Adrenal gland (tissue), 12 donors: ENCODE results near the gene HDLBP. TPM values are rescaled to one million over a fixed set of nuclear protein-coding genes. Genes with fewer than 3 reads are reported as not detected.
A peak's percentile ranks its signal among the peaks of the same experiment; 100 is the strongest.

Source experiments
- DNase-seq, 7 donors: peaks; one replicate each; pipeline ENCODE4 v3.0.0-alpha.2; 2019 to 2020
- H3K27ac ChIP-seq, 5 donors: fragments of 200-600 bp; sonication (generic) in 4 of 5; 1 replicate in 3 of 5; 2 replicates in 2 of 5; pipeline versions ENCODE4 v1.5.1 to v1.8.0; 2016 to 2020; ENCODE audit warnings: mild to moderate bottlenecking in 1 of 5
- H3K27me3 ChIP-seq: fragments of 200-600 bp; 2 replicates; pipeline ENCODE4 v1.8.0; 2021
- H3K36me3 ChIP-seq, 2 donors: fragments of 200-600 bp; replicated peaks in 1 of 2; 1 replicate in 1 of 2; 2 replicates in 1 of 2; pipeline versions ENCODE4 v1.5.1 to v1.8.0; 2018 to 2022
- H3K4me1 ChIP-seq, 2 donors: fragments of 200-600 bp; replicated peaks in 1 of 2; 1 replicate in 1 of 2; 2 replicates in 1 of 2; pipeline versions ENCODE4 v1.5.1 to v1.8.0; 2018 to 2021
- H3K4me3 ChIP-seq, 4 donors: fragments of 200-600 bp; sonication (generic) in 3 of 4; one replicate each; pipeline ENCODE4 v1.5.1; 2016 to 2018
- H3K9me3 ChIP-seq, 3 donors: fragments of 200-600 bp; sonication (generic) in 1 of 3; replicated peaks in 1 of 3; 1 replicate in 2 of 3; 2 replicates in 1 of 3; pipeline versions ENCODE4 v1.5.1 to v1.8.0; 2016 to 2021
- POLR2A ChIP-seq, 2 donors: fragments of 450-650 bp; IDR thresholded peaks; one replicate each; pipeline ENCODE4 v1.6.1; 2017; ENCODE audit warnings: antibody characterized with exemption in 2 of 2, mild to moderate bottlenecking in 2 of 2, moderate library complexity in 1 of 2
- WGBS, 4 donors: extraction: QIAGEN DNeasy Blood & Tissue Kit in 2 of 4; methylation state at CpG; one replicate each; pipeline versions ENCODE4 v1.1.5 to v1.1.7; 2013 to 2017; 5-methylcytosine and 5-hydroxymethylcytosine counted together
- intact Hi-C, 2 donors: fragments of 100-400 bp; cut with DNase I; formaldehyde crosslinking; loops; one replicate each; pipeline versions ENCODE4 v1.14.1 to v1.15.0; 2022 to 2023
- polyA plus RNA-seq, 3 donors: library from polyadenylated mRNA; stranded (reverse); fragments of 200-250 nt in 2 of 3; fragments of 350-450 nt in 1 of 3; fragmentation: Illumina TruSeq in 1 of 3; extraction: RNeasy Lipid Tissue Mini Kit (QIAGEN cat#74804) in 1 of 3; gene quantifications; one replicate each; pipeline ENCODE4 v1.2.3, GENCODE V29; 2013 to 2014
- total RNA-seq, 9 donors: library from RNA; depleted of rRNA in 4 of 9; stranded (reverse); fragments of >200 nt in 4 of 9; fragments of 120-200 nt in 1 of 9; fragmentation: NEBNext Ultra II Directional in 1 of 9; extraction: Animal tissue kit (Norgen Biotek cat#: 25700) in 1 of 9; gene quantifications; one replicate each; pipeline versions ENCODE4 v1.1.0 to v1.2.4, GENCODE V29; 2013 to 2023
- TF ChIP-seq, protein P1 (sequence below), 6 experiments: fragments of 450-650 bp in 4 of 6; fragments of 200-600 bp in 2 of 6; sonication (generic) in 1 of 6; IDR thresholded peaks; 1 replicate in 5 of 6; 2 replicates in 1 of 6; pipeline versions ENCODE4 v1.5.1 to v1.8.0; 2016 to 2021; ENCODE audit warnings: antibody characterized with exemption in 6 of 6, mild to moderate bottlenecking in 2 of 6, moderate library complexity in 1 of 6
- donor health status: healthy with polysubstance abuse.
- donor health status: Bipolar disorder and iron deficiency.
- donor health status: DM: yes; HTN: yes; CAD: no.
- donor health status: DM: no; HTN: no; CAD: no.
- donor health status: DM: no; HTN: no; CAD: no.
- donor health status: DM: yes; HTN: yes; CAD: no.

HDLBP gene
- total and polyA plus RNA-seq, 12 donors = 295 to 880 (median 454) TPM

DNA sequence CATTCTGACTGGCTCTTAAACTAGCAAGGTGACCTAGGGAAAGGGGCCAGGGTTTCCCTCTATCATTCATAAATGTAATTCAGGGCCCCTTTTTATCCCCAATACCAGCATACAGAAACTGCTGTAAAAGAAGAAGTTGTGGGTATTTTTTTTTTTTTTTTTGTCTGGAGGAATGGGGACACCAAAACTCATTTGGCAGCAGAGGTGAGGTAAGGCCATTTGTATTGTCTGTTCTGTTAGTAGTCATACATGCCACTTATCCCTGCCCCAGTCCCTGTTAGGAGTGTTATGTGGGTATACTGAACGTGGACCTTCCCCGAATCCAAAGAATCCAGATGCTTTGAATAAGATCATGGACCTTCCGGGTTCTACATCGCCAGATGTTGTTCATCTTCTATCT lies 1.9 kb upstream of the HDLBP start:
- WGBS, 4 donors = 66 to 76% (median 70%) methylated on average over 4 of the region's 4 CpGs
- DNase-seq = no peak

DNA sequence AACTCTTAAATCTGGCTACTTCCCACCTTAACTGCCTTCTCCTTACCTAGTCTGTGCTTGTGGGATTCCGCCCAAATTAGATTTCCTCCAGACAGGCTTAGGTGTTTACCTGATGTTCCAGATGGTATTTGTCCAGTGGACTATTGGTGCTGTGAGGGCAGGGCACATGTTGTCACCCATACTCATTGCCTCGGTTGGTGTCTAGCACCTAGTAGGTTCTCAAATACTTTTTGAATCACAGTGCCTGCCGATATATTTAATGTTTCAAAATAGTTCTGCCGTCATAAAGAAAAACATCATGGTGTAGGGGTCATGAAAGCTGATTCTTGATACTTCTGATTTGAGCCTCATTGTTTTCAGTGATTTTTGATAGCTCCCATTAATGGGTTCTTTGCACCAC lies 1.4 kb upstream of the HDLBP start:
- Histone ChIP-seq H3K27ac (peak overlapping the region in 4 of 5 donors; percentile 90 to 100 (median 99)), H3K36me3 (no peaks in the 10 kb centered on the region), H3K4me3 (peak overlapping the region in 3 of 4 donors; percentile 55 to 81 (median 71)), H3K9me3 (no peaks in the 10 kb centered on the region), H3K4me1 (peaks cover 42 to 62% of the 10 kb centered on the region in 2 donors), H3K27me3 (no peaks in the 10 kb centered on the region)
- WGBS, 4 donors = 16 to 21% (median 16%) methylated on average over 4 of the region's 4 CpGs
- TF ChIP-seq, protein P1, sequence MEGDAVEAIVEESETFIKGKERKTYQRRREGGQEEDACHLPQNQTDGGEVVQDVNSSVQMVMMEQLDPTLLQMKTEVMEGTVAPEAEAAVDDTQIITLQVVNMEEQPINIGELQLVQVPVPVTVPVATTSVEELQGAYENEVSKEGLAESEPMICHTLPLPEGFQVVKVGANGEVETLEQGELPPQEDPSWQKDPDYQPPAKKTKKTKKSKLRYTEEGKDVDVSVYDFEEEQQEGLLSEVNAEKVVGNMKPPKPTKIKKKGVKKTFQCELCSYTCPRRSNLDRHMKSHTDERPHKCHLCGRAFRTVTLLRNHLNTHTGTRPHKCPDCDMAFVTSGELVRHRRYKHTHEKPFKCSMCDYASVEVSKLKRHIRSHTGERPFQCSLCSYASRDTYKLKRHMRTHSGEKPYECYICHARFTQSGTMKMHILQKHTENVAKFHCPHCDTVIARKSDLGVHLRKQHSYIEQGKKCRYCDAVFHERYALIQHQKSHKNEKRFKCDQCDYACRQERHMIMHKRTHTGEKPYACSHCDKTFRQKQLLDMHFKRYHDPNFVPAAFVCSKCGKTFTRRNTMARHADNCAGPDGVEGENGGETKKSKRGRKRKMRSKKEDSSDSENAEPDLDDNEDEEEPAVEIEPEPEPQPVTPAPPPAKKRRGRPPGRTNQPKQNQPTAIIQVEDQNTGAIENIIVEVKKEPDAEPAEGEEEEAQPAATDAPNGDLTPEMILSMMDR (IDR thresholded peaks at IDR 0.05) = no peak
- TF ChIP-seq POLR2A (IDR thresholded peaks at IDR 0.05) = no peak
- intact Hi-C loops = no loop called here
- no peak for DNase-seq

More for the DNA sequence above, 1.9 kb upstream of the HDLBP start:
- Histone ChIP-seq H3K36me3 (no peaks in the 10 kb centered on the region), H3K4me3 (peak overlapping the region in 1 of 4 donors; percentile 81), H3K27me3 (no peaks in the 10 kb centered on the region), H3K9me3 (no peaks in the 10 kb centered on the region), H3K27ac (no peak overlapping the region), H3K4me1 (peaks cover 47 to 67% of the 10 kb centered on the region in 2 donors)
- TF ChIP-seq, protein P1 (IDR thresholded peaks at IDR 0.05) = no peak
- no peak for TF ChIP-seq POLR2A (IDR thresholded peaks at IDR 0.05)
- intact Hi-C loops = no loop called here

DNA sequence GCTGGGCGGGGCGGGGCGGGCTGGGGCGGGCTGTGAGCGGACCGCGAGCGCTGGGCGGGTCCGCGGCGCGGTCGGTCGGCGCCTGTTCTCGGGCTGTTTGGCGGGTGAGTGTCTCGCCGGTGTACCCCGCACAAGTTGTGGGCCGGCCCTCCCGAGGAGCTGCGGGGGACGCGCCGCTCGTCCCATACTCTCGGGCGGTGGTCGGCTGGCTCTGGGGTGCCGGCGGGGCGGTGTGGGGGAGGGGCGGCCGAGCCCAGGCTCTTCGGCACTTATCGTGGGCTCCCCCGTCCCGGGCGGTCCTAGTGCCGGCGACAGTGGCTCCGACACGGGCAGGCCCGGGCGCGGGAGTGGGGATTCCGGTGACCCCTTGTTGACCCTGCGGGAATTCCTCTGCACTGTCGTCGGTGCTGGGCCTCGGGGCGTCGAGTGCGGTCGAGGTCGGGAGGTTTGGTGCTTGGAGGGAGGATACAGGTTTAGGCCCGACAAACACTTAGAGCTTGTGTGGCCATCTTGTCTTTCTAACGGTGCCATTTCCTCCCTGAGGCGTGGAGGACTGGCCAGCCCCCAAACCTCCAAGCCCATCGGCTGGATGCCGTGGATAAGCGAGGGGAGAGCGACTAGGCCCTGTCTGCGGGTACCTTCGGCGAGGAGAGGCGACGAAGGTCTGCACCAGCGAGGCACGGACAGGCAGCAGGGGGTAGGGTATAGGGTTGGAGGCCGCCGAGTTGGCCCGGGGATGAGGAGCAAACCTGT lies 583 bp upstream of the HDLBP start, which contains the start of gene SEPTIN2:
SEPTIN2 (plus strand) TSS at position 47 of the 753 bp plus-strand sequence. CDS start 8,308 bp downstream, outside the sequence.
- 0 to 1% (median 0%) methylated on average over 16 to 75 of the region's 75 CpGs for WGBS, 4 donors

More for the DNA sequence above, 583 bp upstream of the HDLBP start, which contains the start of gene SEPTIN2:
- H3K27ac ChIP-seq = peak within 1 kb of the TSS; percentile 94 to 100 (median 99)
- H3K9me3 ChIP-seq = no peaks in the 10 kb centered on the region
- peak; percentile 74 to 85 (median 77) for DNase-seq
- intact Hi-C loops = no loop called here
- peaks cover 34 to 54% of the 10 kb centered on the region in 2 donors for H3K4me1 ChIP-seq
- H3K36me3 ChIP-seq = no peaks in the 10 kb centered on the region
- TF ChIP-seq, protein P1 (IDR thresholded peaks at IDR 0.05) = no peak
- TF ChIP-seq POLR2A (IDR thresholded peaks at IDR 0.05) = peak; percentile 52 to 55
- no peaks in the 10 kb centered on the region for H3K27me3 ChIP-seq
- H3K4me3 ChIP-seq = peak within 1 kb of the TSS; percentile 71 to 81 (median 78)
